Hepatocyte (in vitro differentiated cells): Measurements from ENCODE around the gene ATP10D. TPM values are rescaled to one million over a fixed set of nuclear protein-coding genes. Genes with fewer than 3 reads are reported as not detected.

Experiments used
- DNase-seq: peaks from one replicate; pipeline ENCODE4 v3.0.0-alpha.2; 2016; ENCODE audit warnings: low spot score
- H2AFZ ChIP-seq: fragments of 200-600 bp; sonication (generic); 2 replicates; pipeline ENCODE4 v1.6.0; 2016; ENCODE audit warnings: antibody characterized with exemption, mild to moderate bottlenecking
- H3K27ac ChIP-seq: fragments of 200-600 bp; sonication (generic); 2 replicates; pipeline ENCODE4 v1.5.1; 2016; ENCODE audit warnings: mild to moderate bottlenecking
- H3K27me3 ChIP-seq: fragments of 200-600 bp; sonication (generic); 2 replicates; pipeline ENCODE4 v1.6.1; 2016
- H3K36me3 ChIP-seq: fragments of 200-600 bp; sonication (generic); replicated peaks from 2 replicates; pipeline ENCODE4 v1.5.1; 2016; ENCODE audit warnings: low read depth; ENCODE audit not compliant: insufficient read depth
- H3K4me1 ChIP-seq: fragments of 200-600 bp; sonication (generic); 2 replicates; pipeline ENCODE4 v1.5.1; 2016; ENCODE audit warnings: mild to moderate bottlenecking, moderate library complexity; ENCODE audit not compliant: insufficient read depth
- H3K4me2 ChIP-seq: fragments of 200-600 bp; sonication (generic); 2 replicates; pipeline ENCODE4 v1.6.0; 2016
- H3K4me3 ChIP-seq: fragments of 200-600 bp; sonication (generic); 2 replicates; pipeline ENCODE4 v1.5.1; 2016; ENCODE audit warnings: mild to moderate bottlenecking
- H3K79me2 ChIP-seq: fragments of 200-600 bp; sonication (generic); 2 replicates; pipeline ENCODE4 v1.6.0; 2017; ENCODE audit warnings: mild to moderate bottlenecking
- H3K9me2 ChIP-seq: fragments of 200-600 bp; sonication (generic); replicated peaks from 2 replicates; pipeline ENCODE4 v1.6.0; 2017; ENCODE audit warnings: mild to moderate bottlenecking; ENCODE audit not compliant: insufficient read depth
- H3K9me3 ChIP-seq: fragments of 200-600 bp; sonication (generic); 2 replicates; pipeline ENCODE4 v1.5.1; 2016; ENCODE audit warnings: low read depth, mild to moderate bottlenecking
- H4K20me1 ChIP-seq: fragments of 200-600 bp; sonication (generic); 2 replicates; pipeline ENCODE4 v1.6.0; 2016; ENCODE audit warnings: mild to moderate bottlenecking; ENCODE audit not compliant: insufficient read depth, poor library complexity, severe bottlenecking
- CTCF ChIP-seq: fragments of 200-600 bp; sonication (generic); IDR thresholded peaks from 2 replicates; pipeline ENCODE4 v1.5.1; 2016; ENCODE audit warnings: antibody characterized with exemption, mild to moderate bottlenecking; ENCODE audit not compliant: poor library complexity
- EZH2 ChIP-seq: fragments of 200-600 bp; sonication (generic); IDR thresholded peaks from 2 replicates; pipeline ENCODE4 v1.6.1; 2016; ENCODE audit warnings: antibody characterized with exemption, mild to moderate bottlenecking, borderline replicate concordance
- EZH2phosphoT487 ChIP-seq: fragments of 200-600 bp; sonication (generic); IDR thresholded peaks from one replicate; pipeline ENCODE4 v1.6.1; 2018; ENCODE audit warnings: antibody characterized with exemption, mild to moderate bottlenecking, low read depth, moderate library complexity; ENCODE audit not compliant: unreplicated experiment, severe bottlenecking
- WGBS: methylation state at CpG from one replicate; pipeline ENCODE4 v1.1.6; 2016; ENCODE audit warnings: low lambda C conversion rate; ENCODE audit errors: missing lambda C conversion rate; 5-methylcytosine and 5-hydroxymethylcytosine counted together
- polyA plus RNA-seq: library from polyadenylated mRNA; unstranded; fragments of >200 nt; fragmentation: Nextera tagmentation; extraction: Ambion mirVana; gene quantifications from 2 replicates; pipeline ENCODE4 v1.2.1, GENCODE V29; 2016
- total RNA-seq: library from RNA; depleted of rRNA; stranded (reverse); fragments of >200 nt; gene quantifications from 2 replicates; pipeline ENCODE4 v1.2.3, GENCODE V29; 2014

The ATP10D gene
- total and polyA plus RNA-seq, 2 experiments from 2014 or later = 8.0 to 14.7 TPM

- Histone ChIP-seq H3K9me2 (no peaks in the 10 kb centered on the region), H3K4me1 (no peaks in the 10 kb centered on the region), H3K79me2 (no peaks in the 10 kb centered on the region), H3K36me3 (no peaks in the 10 kb centered on the region), H3K27ac (no peak overlapping the region), H3K4me3 (no peak overlapping the region), H4K20me1 (no peaks in the 10 kb centered on the region), H3K9me3 (no peaks in the 10 kb centered on the region), H3K4me2 (no peak overlapping the region), H3K27me3 (no peaks in the 10 kb centered on the region), H2AFZ (no peak overlapping the region)
- 59% methylated on average over 2 of the region's 2 CpGs for WGBS
- no peak for DNase-seq
- TF ChIP-seq CTCF (no peak), EZH2 (no peak), EZH2phosphoT487 (no peak)
Measured at GRCh38 chr4:47499700-47500099, 14.6 kb downstream of the ATP10D start.

- DNase-seq = no peak
- 62% methylated on average over 3 of the region's 3 CpGs for WGBS
- Histone ChIP-seq H3K9me2 (no peaks in the 10 kb centered on the region), H3K4me2 (no peak overlapping the region), H3K4me3 (no peak overlapping the region), H3K4me1 (no peaks in the 10 kb centered on the region), H3K36me3 (no peaks in the 10 kb centered on the region), H3K9me3 (no peaks in the 10 kb centered on the region), H3K27me3 (no peaks in the 10 kb centered on the region), H2AFZ (no peak overlapping the region), H4K20me1 (no peaks in the 10 kb centered on the region), H3K27ac (no peak overlapping the region), H3K79me2 (no peaks in the 10 kb centered on the region)
- no peak for TF ChIP-seq EZH2phosphoT487
- TF ChIP-seq CTCF = no peak
- no peak for TF ChIP-seq EZH2
Measured at GRCh38 chr4:47500776-47501175, 15.7 kb downstream of the ATP10D start.

GRCh38 chr4:47505147-47505546, 20.1 kb downstream of the ATP10D start:
- Histone ChIP-seq H3K9me2 (no peaks in the 10 kb centered on the region), H3K4me1 (no peaks in the 10 kb centered on the region), H3K9me3 (no peaks in the 10 kb centered on the region), H3K36me3 (no peaks in the 10 kb centered on the region), H3K79me2 (no peaks in the 10 kb centered on the region), H3K4me3 (no peak overlapping the region), H2AFZ (no peak overlapping the region), H3K27ac (no peak overlapping the region), H4K20me1 (no peaks in the 10 kb centered on the region), H3K4me2 (no peak overlapping the region), H3K27me3 (no peaks in the 10 kb centered on the region)
- TF ChIP-seq CTCF (no peak), EZH2 (no peak)
- WGBS = 67% methylated on average over 3 of the region's 3 CpGs
- DNase-seq = no peak

GRCh38 chr4:47505666-47506065, 20.6 kb downstream of the ATP10D start:
- no peaks in the 10 kb centered on the region for H3K79me2 ChIP-seq
- no peak overlapping the region for H2AFZ ChIP-seq
- TF ChIP-seq CTCF (no peak), EZH2 (no peak), EZH2phosphoT487 (no peak)
- no peaks in the 10 kb centered on the region for H4K20me1 ChIP-seq
- no peaks in the 10 kb centered on the region for H3K9me2 ChIP-seq
- no peaks in the 10 kb centered on the region for H3K4me1 ChIP-seq
- no peak for DNase-seq
- no peak overlapping the region for H3K27ac ChIP-seq
- no peaks in the 10 kb centered on the region for H3K9me3 ChIP-seq
- H3K4me3 ChIP-seq = no peak overlapping the region
- no peaks in the 10 kb centered on the region for H3K27me3 ChIP-seq
- H3K36me3 ChIP-seq = no peaks in the 10 kb centered on the region
- WGBS = 92% methylated on average over 3 of the region's 3 CpGs
- H3K4me2 ChIP-seq = no peak overlapping the region
